Measurements from ENCODE around the gene FOXP3. TPM values are rescaled to one million over a fixed set of nuclear protein-coding genes. Genes with fewer than 3 reads are reported as not detected.

The FOXP3 gene
- total RNA-seq, 1 experiment from 2014 or later = not detected

DNA sequence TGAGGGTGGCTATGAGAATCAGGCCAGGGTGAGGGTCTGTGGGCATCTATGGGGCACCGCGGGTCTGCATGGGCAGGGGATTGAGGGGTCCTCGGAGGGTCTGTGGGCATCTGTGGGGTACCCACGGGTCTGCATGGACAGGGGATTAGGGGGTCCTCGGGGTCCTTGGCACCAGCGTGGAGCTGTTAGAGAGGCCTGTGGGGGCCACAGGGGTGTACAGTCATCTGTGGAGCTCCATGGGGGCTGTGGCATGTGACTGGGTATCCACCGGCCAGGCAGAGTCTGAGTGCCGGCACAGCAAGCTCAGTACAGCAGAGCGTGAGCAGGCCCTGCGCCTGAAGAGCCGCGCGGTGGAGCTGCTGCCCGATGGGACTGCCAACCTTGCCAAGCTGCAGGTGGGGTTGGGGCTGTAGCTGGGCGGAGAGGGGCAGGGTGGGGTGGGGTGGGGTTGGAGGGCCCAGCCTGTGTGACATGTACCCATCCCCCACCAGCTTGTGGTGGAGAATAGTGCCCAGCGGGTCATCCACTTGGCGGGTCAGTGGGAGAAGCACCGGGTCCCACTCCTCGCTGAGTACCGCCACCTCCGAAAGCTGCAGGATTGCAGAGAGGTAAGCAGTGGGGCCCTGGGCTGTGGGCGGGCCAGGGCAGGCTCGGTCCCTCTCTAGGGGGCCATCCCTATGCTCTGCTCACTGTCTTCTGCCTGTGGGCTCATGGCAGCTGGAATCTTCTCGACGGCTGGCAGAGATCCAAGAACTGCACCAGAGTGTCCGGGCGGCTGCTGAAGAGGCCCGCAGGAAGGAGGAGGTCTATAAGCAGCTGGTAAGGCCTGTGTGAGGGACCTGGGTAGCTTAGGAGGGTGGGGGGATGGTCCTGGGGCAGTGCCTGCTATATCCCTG is 16.3 kb downstream of the FOXP3 start:
- Histone ChIP-seq H3K36me3 (no peaks in the 10 kb centered on the region), H3K4me3 (no peak overlapping the region), H3K27ac (no peak overlapping the region), H3K27me3 (no peaks in the 10 kb centered on the region), H3K9me3 (replicated peaks) (no peaks in the 10 kb centered on the region), H3K4me1 (no peaks in the 10 kb centered on the region)
- peak; percentile 5 to 15 for DNase-seq

DNA sequence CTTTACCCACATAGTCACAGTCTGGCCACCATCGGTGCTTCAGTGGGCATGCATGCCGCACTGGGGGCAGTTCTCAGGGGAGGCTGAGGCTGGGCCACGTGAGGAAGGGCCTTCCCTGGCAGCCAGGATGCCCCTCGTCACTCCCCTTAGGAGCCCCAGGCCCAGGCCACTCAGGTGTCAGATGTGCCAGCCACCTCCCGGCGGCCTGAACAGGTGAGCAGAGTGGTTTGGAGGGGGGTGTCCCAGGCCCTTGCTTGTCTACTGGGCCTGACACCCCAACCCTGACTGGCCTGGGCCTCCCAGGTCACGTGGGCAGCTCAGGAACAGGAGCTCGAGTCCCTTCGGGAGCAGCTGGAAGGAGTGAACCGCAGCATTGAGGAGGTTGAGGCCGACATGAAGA is 17.2 kb downstream of the FOXP3 start:
- DNase-seq = no peak
- H3K4me3 ChIP-seq = no peak overlapping the region
- no peaks in the 10 kb centered on the region for H3K9me3 ChIP-seq (replicated peaks)
- H3K36me3 ChIP-seq = no peaks in the 10 kb centered on the region
- no peak overlapping the region for H3K27ac ChIP-seq
- H3K4me1 ChIP-seq = no peaks in the 10 kb centered on the region
- H3K27me3 ChIP-seq = no peaks in the 10 kb centered on the region

DNA sequence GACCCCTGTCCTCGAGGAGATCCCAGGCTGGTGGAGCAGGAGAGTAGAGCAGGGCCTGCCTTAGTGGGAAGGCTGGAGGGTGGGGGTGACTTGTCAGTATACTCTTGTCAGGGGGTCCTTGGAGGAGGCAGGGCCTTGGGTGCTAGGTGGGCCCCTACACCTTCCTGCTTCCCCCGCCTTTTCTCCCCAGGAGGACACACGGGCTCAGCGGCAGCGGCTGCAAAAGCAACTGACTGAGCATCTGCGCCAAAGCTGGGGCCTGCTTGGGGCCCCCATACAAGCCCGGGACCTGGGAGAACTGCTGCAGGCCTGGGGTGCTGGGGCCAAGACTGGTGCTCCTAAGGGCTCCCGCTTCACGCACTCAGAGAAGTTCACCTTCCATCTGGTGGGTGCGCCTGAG is 18.0 kb downstream of the FOXP3 start:
- Histone ChIP-seq H3K27me3 (no peaks in the 10 kb centered on the region), H3K9me3 (replicated peaks) (no peaks in the 10 kb centered on the region), H3K36me3 (no peaks in the 10 kb centered on the region), H3K4me3 (no peak overlapping the region), H3K27ac (no peak overlapping the region), H3K4me1 (no peaks in the 10 kb centered on the region)
- no peak for DNase-seq

DNA sequence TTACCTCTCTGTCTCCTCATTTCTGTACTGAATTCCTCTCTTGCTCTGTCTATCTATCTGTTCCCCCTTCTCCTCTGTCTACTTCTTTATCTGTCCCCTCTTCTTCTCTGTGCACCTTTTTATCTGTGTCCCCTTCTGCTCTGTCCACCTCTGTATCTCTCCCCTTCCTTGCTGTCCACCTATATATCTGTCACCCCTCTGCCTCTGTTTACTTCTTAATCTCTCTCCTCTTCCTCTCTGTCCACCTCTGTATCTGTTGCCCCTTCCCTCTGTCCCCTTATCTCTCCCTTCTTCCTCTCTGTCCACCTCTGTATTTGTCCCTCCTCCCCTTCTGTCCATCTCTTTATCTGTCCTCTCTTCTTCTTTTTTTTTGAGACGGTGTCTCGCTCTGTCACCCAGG is 20.3 kb downstream of the FOXP3 start:
- no peak for DNase-seq
- Histone ChIP-seq H3K27me3 (no peaks in the 10 kb centered on the region), H3K9me3 (replicated peaks) (no peaks in the 10 kb centered on the region), H3K4me1 (no peaks in the 10 kb centered on the region), H3K36me3 (no peaks in the 10 kb centered on the region), H3K4me3 (no peak overlapping the region), H3K27ac (no peak overlapping the region)

DNA sequence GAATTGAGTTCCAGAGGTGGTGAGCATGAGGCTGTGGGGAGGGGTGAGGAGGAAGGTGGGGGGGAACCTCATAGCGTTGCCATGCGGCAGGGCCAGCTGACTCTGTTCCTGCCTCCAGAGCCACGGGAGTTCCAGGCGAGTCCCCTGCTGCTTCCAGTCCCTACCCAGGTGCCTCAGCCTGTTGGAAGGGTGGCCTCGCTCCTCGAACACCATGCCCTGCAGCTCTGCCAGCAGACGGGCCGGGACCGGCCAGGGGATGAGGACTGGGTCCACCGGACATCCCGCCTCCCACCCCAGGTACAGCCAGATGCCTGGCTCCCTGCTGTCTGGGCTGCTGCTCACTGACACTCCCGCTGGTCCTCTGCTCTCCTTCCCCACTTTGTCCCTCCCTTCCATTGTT is 21.3 kb downstream of the FOXP3 start:
- no peaks in the 10 kb centered on the region for H3K9me3 ChIP-seq (replicated peaks)
- no peaks in the 10 kb centered on the region for H3K36me3 ChIP-seq
- H3K27me3 ChIP-seq = no peaks in the 10 kb centered on the region

DNA sequence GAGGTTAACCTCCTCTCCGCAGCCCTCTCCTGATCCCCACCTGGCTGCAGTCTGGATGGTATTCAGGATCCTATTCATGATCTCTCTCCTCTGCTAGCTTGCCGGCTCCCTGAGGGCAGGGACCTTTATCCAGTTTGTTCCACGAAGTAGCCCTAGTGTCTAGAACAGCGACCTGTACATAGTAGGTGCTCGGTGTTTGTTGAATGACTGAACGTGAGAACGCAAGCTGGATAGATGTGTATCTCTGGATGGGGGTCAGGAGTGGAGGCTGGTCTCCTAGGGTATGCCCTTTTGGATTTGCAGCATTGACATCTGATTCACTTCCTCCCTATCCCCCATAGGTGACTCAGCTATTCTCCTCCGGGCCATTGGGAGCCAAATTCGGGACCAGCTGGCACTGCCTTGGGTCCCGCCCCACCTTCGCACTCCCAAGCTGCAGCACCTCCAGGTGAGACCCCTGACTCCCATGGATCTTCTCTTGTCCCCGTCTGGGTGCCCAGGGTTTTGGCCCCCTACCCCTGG is 21.9 kb downstream of the FOXP3 start:
- H3K27me3 ChIP-seq = no peaks in the 10 kb centered on the region
- no peak for DNase-seq
- no peaks in the 10 kb centered on the region for H3K9me3 ChIP-seq (replicated peaks)
- H3K4me1 ChIP-seq = no peaks in the 10 kb centered on the region
- H3K36me3 ChIP-seq = no peaks in the 10 kb centered on the region
- no peak overlapping the region for H3K27ac ChIP-seq
- no peak overlapping the region for H3K4me3 ChIP-seq

More for the DNA sequence above, 21.3 kb downstream of the FOXP3 start:
- Histone ChIP-seq H3K4me1 (no peaks in the 10 kb centered on the region), H3K4me3 (no peak overlapping the region), H3K27ac (no peak overlapping the region)
- DNase-seq = no peak

DNA sequence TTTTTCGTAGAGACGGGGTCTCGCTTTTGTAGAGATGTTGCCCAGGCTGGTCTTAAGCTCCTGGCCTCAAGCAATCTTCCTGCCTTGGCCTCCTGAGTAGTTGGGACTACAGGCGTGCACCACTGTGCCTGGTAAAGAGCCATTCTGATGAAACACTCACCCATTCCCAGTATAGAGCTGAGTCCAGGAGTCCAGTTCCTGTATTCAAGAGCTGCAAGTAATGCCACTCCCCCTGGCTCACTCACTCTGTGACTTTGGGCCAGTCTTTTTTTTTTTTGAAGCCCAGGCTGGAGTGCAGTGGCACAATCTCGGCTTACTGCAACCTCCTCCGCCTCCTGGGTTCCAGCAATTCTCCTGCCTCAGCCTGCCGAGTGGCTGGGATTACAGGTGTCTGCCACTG is 25.8 kb downstream of the FOXP3 start:
- Histone ChIP-seq H3K9me3 (replicated peaks) (no peaks in the 10 kb centered on the region), H3K4me1 (no peaks in the 10 kb centered on the region), H3K4me3 (no peak overlapping the region), H3K36me3 (no peaks in the 10 kb centered on the region), H3K27ac (no peak overlapping the region), H3K27me3 (no peaks in the 10 kb centered on the region)
- no peak for DNase-seq

DNA sequence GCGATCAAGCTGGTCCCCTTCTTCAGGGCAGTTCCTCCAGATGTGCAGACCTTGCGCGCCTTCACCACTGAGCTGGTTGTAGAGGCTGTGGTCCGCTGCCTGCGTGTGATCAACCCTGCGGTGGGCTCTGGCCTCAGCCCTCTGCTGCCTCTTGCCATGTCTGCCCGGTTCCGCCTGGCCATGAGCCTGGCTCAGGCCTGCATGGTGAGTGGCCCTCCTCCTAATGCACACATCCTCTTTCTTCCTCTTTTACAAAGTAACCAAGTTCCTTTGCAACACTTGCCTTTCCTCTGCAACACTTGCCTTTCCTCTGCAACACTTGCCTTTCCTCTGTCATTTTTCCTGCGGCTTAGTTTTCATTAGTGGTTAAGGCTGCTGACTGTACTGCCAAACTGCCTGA is 27.4 kb downstream of the FOXP3 start:
- no peak for DNase-seq
- Histone ChIP-seq H3K27me3 (no peaks in the 10 kb centered on the region), H3K27ac (no peak overlapping the region), H3K4me1 (no peaks in the 10 kb centered on the region), H3K36me3 (no peaks in the 10 kb centered on the region), H3K4me3 (no peak overlapping the region), H3K9me3 (replicated peaks) (no peaks in the 10 kb centered on the region)

DNA sequence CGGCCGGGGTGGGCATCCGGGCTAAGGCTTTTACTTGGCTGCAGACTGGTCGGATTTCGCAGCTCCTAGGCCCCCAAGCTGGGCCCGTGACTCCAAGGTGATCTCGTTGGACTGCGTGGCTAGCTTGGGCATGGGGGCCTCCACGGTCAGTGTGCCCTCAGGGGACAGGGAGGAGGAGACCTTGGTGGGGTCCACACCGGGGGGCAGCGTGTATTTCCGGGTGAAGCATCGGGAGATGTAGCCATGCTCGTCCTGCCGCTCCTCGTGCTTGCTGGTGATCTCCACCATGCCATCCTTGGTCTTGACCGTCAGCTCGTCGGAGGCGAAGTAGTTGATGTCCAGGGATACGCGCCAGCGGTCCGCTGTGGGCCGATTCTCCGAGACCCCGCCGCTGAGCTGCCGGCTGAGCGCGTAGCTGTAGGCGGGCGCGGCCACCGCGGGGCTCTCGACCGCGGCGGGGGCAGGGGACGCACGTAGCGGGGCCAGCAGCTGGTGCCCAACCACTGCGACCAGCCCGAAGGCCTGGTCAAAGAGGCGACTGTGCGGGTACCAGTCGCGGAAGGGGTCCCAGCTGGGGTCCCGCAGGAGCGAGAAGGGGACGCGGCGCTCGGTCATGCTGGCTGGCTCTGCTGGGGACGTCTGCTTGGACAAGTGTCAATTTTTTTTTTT is 30.5 kb downstream of the FOXP3 start:
- DNase-seq = no peak

DNA sequence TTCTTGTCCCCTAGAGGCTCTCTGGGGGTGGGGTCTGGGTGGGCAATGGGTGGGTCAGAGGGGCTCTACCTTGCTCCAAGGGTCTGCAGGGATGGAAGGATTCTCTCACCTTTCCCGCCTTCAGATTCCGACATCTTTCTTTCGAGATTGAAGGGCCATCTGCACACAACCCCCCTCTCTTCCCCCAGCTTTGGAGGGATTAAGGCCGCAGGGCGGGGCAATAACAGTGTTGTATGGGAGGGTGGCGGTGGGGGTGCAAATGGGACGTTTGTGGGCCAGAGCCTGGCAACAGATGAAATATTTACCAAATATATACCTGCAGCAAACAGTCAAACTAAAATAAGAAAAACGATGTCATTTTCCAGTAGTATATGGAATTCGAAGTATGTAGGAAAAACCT is 31.3 kb downstream of the FOXP3 start, which contains the start of gene CACNA1F:
CACNA1F (minus strand) TSS at position 165 of the 400 bp plus-strand sequence; CDS start at position 134, 31 bp downstream.
- H3K27me3 ChIP-seq = no peaks in the 10 kb centered on the region
- no peaks in the 10 kb centered on the region for H3K9me3 ChIP-seq (replicated peaks)
- no peaks in the 10 kb centered on the region for H3K36me3 ChIP-seq
- no peak within 1 kb of the TSS for H3K4me3 ChIP-seq
- no peak for DNase-seq
- H3K4me1 ChIP-seq = no peaks in the 10 kb centered on the region
- H3K27ac ChIP-seq = no peak within 1 kb of the TSS

More for the DNA sequence above, 30.5 kb downstream of the FOXP3 start:
- H3K36me3 ChIP-seq = no peaks in the 10 kb centered on the region
- no peaks in the 10 kb centered on the region for H3K27me3 ChIP-seq
- H3K27ac ChIP-seq = no peak overlapping the region
- H3K4me3 ChIP-seq = no peak overlapping the region
- H3K9me3 ChIP-seq (replicated peaks) = no peaks in the 10 kb centered on the region
- H3K4me1 ChIP-seq = no peaks in the 10 kb centered on the region

DNA sequence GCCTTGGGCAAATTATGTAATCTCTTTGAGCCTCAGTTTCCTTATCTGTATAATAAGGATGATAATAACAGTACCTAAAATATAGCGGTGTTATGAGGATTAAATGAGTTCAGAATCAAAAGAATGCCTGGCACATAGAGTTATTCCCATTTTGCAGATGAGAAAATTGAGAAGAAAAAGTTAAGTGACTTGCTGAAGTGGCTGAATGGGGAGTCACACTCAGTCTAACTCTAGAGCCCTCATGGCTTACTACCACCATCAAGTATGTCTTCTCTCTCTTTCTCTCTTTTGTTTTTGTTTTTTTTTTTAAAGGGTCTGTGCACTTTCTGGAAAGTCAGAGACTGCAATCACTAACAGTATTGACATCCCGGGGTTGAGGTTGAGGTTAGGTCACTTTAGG is 32.0 kb downstream of the FOXP3 start:
- Histone ChIP-seq H3K36me3 (no peaks in the 10 kb centered on the region), H3K9me3 (replicated peaks) (no peaks in the 10 kb centered on the region), H3K27ac (no peak overlapping the region), H3K4me3 (no peak overlapping the region), H3K4me1 (no peaks in the 10 kb centered on the region), H3K27me3 (no peaks in the 10 kb centered on the region)
- no peak for DNase-seq

DNA sequence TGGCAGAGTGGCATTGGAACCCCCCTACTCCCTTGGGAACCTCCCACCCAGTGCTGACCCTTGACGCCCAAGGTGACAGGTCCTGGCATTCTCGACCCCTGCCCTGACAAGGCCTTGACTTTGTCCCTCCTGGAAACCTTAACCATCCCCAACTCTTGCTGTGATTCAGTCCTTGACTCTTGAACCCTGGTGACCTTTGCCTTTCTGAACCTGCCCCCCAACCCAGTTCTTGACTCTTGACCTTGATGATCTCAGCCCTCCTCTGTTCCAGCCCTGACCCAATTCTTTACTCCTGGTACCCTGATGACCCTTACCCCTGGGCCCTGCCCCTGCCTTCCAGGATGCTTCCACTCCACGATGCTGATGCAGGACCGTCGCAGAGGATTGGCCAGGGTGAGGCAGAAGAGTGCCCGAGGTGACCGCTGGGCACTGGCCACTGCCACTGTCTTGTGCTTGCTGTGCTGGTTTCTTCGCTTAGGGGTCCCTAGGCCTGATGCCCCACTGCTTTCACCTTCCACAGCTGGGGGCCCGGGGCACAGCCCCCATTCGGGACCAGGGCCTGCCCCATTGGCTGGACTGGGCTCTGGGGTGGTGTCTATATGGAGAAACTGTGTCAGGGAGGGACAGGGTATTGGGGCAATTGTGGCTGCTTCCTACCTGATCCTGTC is 33.0 kb downstream of the FOXP3 start:
- H3K9me3 ChIP-seq (replicated peaks) = no peaks in the 10 kb centered on the region
- H3K36me3 ChIP-seq = no peaks in the 10 kb centered on the region
- H3K27ac ChIP-seq = no peak overlapping the region
- no peaks in the 10 kb centered on the region for H3K4me1 ChIP-seq
- no peak overlapping the region for H3K4me3 ChIP-seq
- no peaks in the 10 kb centered on the region for H3K27me3 ChIP-seq
- DNase-seq = no peak

DNA sequence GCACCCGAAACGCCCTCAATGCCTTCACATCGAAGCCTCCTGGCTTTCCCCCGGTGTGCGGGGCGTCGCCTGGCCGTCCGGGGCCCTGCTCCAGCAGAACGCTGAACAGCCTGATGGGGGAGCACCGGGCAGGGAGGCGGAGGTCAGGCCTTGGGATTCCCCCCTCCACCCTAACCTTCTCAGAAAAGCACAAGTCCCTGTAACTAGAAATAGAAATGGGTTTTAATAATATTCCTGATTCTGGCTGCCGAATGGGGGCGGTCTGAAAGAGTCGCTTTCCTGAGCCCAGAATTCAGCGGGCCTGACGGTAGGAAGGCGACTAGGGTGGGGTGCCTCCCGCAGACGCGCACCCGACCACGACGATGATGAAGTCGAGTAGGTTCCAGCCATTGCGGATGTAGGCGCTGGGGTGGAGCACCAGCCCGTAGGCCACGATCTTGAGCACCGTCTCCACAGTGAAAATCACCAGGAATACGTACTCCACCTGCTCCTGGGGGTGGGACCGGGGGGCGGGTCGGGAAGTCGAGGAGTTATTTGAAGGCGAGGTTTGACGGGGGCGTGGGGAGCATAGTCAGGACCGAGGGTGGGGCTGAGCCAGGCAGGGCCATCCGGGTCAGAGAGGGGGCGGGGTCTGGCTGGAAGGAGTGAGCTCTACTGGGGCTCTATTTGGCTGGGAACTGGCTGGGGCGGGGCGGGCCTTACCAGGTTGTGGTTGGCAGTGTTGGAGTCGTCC is 33.8 kb downstream of the FOXP3 start:
- Histone ChIP-seq H3K9me3 (replicated peaks) (no peaks in the 10 kb centered on the region), H3K4me3 (no peak overlapping the region), H3K27me3 (no peaks in the 10 kb centered on the region), H3K36me3 (no peaks in the 10 kb centered on the region), H3K27ac (no peak overlapping the region), H3K4me1 (no peaks in the 10 kb centered on the region)
- DNase-seq = no peak

DNA sequence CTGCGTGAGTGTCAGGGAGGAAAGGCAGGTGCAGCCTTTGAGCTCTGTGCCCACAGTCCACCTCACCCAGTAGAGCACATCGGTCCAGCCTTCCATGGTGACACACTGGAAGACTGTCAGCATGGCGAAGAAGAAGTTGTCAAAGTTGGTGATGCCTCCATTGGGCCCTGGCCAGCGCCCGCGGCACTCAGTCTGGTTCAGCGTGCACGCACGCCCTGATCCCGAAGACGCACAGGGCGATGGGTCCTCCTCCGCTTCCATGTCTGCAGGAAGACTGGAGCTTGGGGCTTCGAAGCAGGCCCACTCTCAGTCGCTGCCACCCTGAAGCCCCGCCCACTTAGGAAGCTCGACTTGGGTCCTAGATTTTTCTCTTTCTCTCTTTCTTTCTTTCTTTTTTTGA is 36.3 kb downstream of the FOXP3 start:
- Histone ChIP-seq H3K4me1 (no peaks in the 10 kb centered on the region), H3K36me3 (no peaks in the 10 kb centered on the region), H3K4me3 (no peak overlapping the region), H3K9me3 (replicated peaks) (no peaks in the 10 kb centered on the region), H3K27ac (no peak overlapping the region), H3K27me3 (no peaks in the 10 kb centered on the region)
- no peak for DNase-seq

Measured in SJCRH30 (cell line).